ENCODE data around the gene GALR1. TPM values are rescaled to one million over a fixed set of nuclear protein-coding genes. Genes with fewer than 3 reads are reported as not detected.

Gene GALR1
- total RNA-seq, 1 experiment from 2014 or later = 0.11 TPM

DNA sequence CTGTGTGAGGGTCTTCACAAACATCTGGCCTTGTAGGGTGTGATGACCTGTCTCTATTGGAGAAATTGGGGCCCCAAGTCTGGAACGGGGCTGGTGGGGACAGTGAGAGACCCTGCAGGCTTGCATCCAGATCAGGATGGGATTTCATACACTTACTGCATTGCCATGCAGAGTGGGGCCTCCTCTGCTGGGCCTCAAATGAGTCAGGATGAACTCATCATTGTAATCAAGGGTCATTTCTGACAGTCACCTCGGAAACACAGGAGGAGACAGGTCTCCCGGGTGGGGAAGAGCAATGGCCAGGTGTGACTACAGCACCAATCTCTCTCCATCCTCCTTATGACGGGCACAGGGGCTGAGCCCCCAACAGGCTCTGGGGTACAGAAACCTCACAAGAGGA, 48.1 kb upstream of the GALR1 start:
- H3K4me1 Mint-ChIP-seq = peaks cover 3% of the 10 kb centered on the region
- H3K36me3 Mint-ChIP-seq = no peaks in the 10 kb centered on the region
- ATAC-seq (no peak), DNase-seq (ENCODE audit: low spot score) (no peak)
- no peak overlapping the region for H3K27ac Mint-ChIP-seq
- ChIA-PET POLR2A (no interaction called here), CTCF (interaction anchor here (2.3 to 2.7 kb wide), 2 partner anchors 10 kb away, joined by 6 to 11 read pairs; no protein-coding TSS in a partner anchor)
- no peaks in the 10 kb centered on the region for H3K9me3 Mint-ChIP-seq
- H3K27me3 Mint-ChIP-seq (ENCODE audit: low read depth) = no peaks in the 10 kb centered on the region
- TF ChIP-seq GABPB1 (CRISPR knock-in tag; IDR thresholded peaks at IDR 0.05) = no peak
- TF ChIP-seq FOXP1 (CRISPR knock-in tag; IDR thresholded peaks at IDR 0.05; ENCODE audit: borderline replicate concordance) = no peak
- TF ChIP-seq, protein P1, sequence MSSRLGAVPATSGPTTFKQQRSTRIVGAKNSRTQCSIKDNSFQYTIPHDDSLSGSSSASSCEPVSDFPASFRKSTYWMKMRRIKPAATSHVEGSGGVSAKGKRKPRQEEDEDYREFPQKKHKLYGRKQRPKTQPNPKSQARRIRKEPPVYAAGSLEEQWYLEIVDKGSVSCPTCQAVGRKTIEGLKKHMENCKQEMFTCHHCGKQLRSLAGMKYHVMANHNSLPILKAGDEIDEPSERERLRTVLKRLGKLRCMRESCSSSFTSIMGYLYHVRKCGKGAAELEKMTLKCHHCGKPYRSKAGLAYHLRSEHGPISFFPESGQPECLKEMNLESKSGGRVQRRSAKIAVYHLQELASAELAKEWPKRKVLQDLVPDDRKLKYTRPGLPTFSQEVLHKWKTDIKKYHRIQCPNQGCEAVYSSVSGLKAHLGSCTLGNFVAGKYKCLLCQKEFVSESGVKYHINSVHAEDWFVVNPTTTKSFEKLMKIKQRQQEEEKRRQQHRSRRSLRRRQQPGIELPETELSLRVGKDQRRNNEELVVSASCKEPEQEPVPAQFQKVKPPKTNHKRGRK (CRISPR knock-in tag; IDR thresholded peaks at IDR 0.05; ENCODE audit: borderline replicate concordance) = no peak
- no peak for TF ChIP-seq ZNF138 (CRISPR knock-in tag; conservative IDR thresholded peaks at IDR 0.05)
- no peak for TF ChIP-seq FOXK1 (CRISPR knock-in tag; IDR thresholded peaks at IDR 0.05)
- no peak for TF ChIP-seq NR1H2 (CRISPR knock-in tag; IDR thresholded peaks at IDR 0.05)
- TF ChIP-seq ZNF396 (CRISPR knock-in tag; IDR thresholded peaks at IDR 0.05; ENCODE audit: borderline replicate concordance) = no peak
- no peak for TF ChIP-seq NFATC4 (CRISPR knock-in tag; IDR thresholded peaks at IDR 0.05)
- TF ChIP-seq PRRX2 (CRISPR knock-in tag; IDR thresholded peaks at IDR 0.05) = no peak
- TF ChIP-seq, protein P2, sequence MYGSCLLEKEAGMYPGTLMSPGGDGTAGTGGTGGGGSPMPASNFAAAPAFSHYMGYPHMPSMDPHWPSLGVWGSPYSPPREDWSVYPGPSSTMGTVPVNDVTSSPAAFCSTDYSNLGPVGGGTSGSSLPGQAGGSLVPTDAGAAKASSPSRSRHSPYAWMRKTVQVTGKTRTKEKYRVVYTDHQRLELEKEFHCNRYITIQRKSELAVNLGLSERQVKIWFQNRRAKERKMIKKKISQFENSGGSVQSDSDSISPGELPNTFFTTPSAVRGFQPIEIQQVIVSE (CRISPR knock-in tag; IDR thresholded peaks at IDR 0.05; ENCODE audit: borderline replicate concordance) = no peak
- no peak overlapping the region for H3K4me3 Mint-ChIP-seq

DNA sequence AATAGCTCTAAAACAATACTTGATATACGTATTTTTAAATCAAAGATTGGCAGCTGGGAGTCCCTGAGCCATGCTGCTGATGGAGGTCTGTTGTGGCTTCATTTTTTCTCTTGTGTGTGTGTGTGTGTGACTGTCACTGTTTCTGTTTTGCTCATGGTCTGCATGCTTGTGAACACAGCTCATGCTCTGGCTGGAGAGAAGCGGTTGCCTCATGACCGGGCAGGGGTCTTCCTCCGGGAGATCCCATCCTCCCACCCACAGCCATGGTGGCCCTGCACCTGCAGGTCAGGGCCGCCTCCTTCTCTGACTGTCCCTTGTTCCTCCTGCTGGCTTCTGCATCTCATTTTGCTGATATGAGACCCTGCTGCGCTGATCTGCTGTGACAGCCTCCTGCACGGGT, 47.3 kb upstream of the GALR1 start:
- DNase-seq (ENCODE audit: low spot score) (no peak), ATAC-seq (no peak)
- POLR2A ChIA-PET = no interaction called here
- Mint-ChIP-seq H3K36me3 (no peaks in the 10 kb centered on the region), H3K27ac (no peak overlapping the region), H3K27me3 (ENCODE audit: low read depth) (no peaks in the 10 kb centered on the region), H3K4me3 (no peak overlapping the region), H3K4me1 (peaks cover 6% of the 10 kb centered on the region), H3K9me3 (no peaks in the 10 kb centered on the region)
- CTCF ChIA-PET = interaction anchor here (1.0 to 2.7 kb wide), 2 partner anchors 9 to 400 kb away, joined by 4 to 11 read pairs; no protein-coding TSS in a partner anchor
- TF ChIP-seq JAZF1 (CRISPR knock-in tag; IDR thresholded peaks at IDR 0.05) (no peak), ZNF671 (CRISPR knock-in tag; IDR thresholded peaks at IDR 0.05) (no peak), ZNF423 (CRISPR knock-in tag; IDR thresholded peaks at IDR 0.05) (no peak), KAT7 (CRISPR knock-in tag; IDR thresholded peaks at IDR 0.05; ENCODE audit: borderline replicate concordance) (no peak), NFYB (CRISPR knock-in tag; conservative IDR thresholded peaks at IDR 0.05; ENCODE audit: low read depth) (no peak), IRF2 (CRISPR knock-in tag; IDR thresholded peaks at IDR 0.05; ENCODE audit: borderline replicate concordance, low read depth) (no peak), ETV6 (CRISPR knock-in tag; IDR thresholded peaks at IDR 0.05) (no peak), EMX1 (CRISPR knock-in tag; IDR thresholded peaks at IDR 0.05) (no peak), TEAD4 (CRISPR knock-in tag; IDR thresholded peaks at IDR 0.05) (no peak), NR1H2 (CRISPR knock-in tag; IDR thresholded peaks at IDR 0.05) (no peak), TP53 (CRISPR knock-in tag; IDR thresholded peaks at IDR 0.05) (no peak)
- TF ChIP-seq, protein P2 (CRISPR knock-in tag; IDR thresholded peaks at IDR 0.05; ENCODE audit: borderline replicate concordance) = no peak
- TF ChIP-seq, protein P3, sequence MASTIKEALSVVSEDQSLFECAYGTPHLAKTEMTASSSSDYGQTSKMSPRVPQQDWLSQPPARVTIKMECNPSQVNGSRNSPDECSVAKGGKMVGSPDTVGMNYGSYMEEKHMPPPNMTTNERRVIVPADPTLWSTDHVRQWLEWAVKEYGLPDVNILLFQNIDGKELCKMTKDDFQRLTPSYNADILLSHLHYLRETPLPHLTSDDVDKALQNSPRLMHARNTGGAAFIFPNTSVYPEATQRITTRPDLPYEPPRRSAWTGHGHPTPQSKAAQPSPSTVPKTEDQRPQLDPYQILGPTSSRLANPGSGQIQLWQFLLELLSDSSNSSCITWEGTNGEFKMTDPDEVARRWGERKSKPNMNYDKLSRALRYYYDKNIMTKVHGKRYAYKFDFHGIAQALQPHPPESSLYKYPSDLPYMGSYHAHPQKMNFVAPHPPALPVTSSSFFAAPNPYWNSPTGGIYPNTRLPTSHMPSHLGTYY (CRISPR knock-in tag; IDR thresholded peaks at IDR 0.05) = no peak
- TF ChIP-seq, protein P4, sequence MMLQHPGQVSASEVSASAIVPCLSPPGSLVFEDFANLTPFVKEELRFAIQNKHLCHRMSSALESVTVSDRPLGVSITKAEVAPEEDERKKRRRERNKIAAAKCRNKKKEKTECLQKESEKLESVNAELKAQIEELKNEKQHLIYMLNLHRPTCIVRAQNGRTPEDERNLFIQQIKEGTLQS (CRISPR knock-in tag; conservative IDR thresholded peaks at IDR 0.05) = no peak
- TF ChIP-seq, protein P5, sequence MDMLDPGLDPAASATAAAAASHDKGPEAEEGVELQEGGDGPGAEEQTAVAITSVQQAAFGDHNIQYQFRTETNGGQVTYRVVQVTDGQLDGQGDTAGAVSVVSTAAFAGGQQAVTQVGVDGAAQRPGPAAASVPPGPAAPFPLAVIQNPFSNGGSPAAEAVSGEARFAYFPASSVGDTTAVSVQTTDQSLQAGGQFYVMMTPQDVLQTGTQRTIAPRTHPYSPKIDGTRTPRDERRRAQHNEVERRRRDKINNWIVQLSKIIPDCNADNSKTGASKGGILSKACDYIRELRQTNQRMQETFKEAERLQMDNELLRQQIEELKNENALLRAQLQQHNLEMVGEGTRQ (CRISPR knock-in tag; IDR thresholded peaks at IDR 0.05) = no peak
- TF ChIP-seq, protein P6, sequence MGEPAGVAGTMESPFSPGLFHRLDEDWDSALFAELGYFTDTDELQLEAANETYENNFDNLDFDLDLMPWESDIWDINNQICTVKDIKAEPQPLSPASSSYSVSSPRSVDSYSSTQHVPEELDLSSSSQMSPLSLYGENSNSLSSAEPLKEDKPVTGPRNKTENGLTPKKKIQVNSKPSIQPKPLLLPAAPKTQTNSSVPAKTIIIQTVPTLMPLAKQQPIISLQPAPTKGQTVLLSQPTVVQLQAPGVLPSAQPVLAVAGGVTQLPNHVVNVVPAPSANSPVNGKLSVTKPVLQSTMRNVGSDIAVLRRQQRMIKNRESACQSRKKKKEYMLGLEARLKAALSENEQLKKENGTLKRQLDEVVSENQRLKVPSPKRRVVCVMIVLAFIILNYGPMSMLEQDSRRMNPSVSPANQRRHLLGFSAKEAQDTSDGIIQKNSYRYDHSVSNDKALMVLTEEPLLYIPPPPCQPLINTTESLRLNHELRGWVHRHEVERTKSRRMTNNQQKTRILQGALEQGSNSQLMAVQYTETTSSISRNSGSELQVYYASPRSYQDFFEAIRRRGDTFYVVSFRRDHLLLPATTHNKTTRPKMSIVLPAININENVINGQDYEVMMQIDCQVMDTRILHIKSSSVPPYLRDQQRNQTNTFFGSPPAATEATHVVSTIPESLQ (CRISPR knock-in tag; IDR thresholded peaks at IDR 0.05) = no peak
- TF ChIP-seq, protein P7, sequence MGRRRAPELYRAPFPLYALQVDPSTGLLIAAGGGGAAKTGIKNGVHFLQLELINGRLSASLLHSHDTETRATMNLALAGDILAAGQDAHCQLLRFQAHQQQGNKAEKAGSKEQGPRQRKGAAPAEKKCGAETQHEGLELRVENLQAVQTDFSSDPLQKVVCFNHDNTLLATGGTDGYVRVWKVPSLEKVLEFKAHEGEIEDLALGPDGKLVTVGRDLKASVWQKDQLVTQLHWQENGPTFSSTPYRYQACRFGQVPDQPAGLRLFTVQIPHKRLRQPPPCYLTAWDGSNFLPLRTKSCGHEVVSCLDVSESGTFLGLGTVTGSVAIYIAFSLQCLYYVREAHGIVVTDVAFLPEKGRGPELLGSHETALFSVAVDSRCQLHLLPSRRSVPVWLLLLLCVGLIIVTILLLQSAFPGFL (CRISPR knock-in tag; IDR thresholded peaks at IDR 0.05; ENCODE audit: borderline replicate concordance) = no peak
- TF ChIP-seq, protein P8, sequence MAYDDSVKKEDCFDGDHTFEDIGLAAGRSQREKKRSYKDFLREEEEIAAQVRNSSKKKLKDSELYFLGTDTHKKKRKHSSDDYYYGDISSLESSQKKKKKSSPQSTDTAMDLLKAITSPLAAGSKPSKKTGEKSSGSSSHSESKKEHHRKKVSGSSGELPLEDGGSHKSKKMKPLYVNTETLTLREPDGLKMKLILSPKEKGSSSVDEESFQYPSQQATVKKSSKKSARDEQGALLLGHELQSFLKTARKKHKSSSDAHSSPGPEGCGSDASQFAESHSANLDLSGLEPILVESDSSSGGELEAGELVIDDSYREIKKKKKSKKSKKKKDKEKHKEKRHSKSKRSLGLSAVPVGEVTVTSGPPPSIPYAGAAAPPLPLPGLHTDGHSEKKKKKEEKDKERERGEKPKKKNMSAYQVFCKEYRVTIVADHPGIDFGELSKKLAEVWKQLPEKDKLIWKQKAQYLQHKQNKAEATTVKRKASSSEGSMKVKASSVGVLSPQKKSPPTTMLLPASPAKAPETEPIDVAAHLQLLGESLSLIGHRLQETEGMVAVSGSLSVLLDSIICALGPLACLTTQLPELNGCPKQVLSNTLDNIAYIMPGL (CRISPR knock-in tag; IDR thresholded peaks at IDR 0.05) = no peak
